ENCODE results near the gene GJE1.
"Not testable (repeated sequence)": the region's sequence is repeated elsewhere in the genome, so short reads cannot be mapped to it uniquely, and the experiment has no call there.

Gene GJE1

DNA sequence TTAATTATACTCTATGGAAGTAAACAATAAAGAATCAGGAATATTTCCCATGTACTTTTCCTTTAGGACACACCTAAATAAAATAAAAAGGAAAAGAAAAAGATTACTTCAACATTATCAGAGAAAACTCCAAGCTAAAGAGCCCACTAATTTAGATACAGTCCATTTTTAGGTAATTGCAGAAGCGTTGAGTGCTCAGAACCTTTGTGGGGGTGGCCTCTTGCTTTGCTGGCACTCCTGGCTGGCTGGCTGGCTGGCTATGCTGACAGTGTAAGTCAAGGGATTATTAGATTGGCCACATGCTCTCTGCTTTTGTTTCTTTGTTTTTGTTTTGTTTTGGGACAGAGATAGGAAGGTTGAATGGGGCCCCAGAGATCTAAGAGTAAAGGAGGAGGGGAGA is at the start of gene GJE1:
TSS of gene GJE1 (plus strand) at position 301 of the 400 bp plus-strand sequence. CDS start 234 bp downstream, outside the sequence.
- DNase-seq (ENCODE audit: low read depth) = no peak

- no peak for DNase-seq (ENCODE audit: low read depth)
Measured at GRCh38 chr6:142087950-142088857, 44.5 kb upstream of the GJE1 start.

GRCh38 chr6:142088858-142089216 is 43.9 kb upstream of the GJE1 start:
- DNase-seq (ENCODE audit: low read depth) = no peak

DNA sequence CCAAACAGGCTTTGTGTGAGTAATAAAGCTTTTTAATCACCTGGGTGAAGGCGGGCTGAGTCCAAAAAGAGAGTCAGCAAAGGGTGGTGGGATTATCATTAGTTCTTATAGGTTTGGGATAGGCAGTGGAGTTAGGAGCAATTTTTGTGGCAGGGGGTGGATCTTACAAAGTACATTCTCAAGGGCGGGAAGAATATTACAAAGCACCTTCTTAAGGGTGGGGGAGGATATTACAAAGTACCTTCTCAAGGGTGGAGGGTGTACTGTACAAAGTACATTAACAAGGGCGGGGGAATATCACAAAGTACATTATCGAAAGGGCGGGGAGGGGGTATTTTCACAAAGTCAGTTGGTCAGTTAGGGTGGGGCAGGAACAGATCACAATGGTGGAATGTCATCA is 27.9 kb upstream of the GJE1 start:
- not testable (repeated sequence) for DNase-seq (ENCODE audit: low read depth)

GRCh38 chr6:142110820-142111219 is 21.9 kb upstream of the GJE1 start:
- not testable (repeated sequence) for DNase-seq (ENCODE audit: low read depth)

DNA sequence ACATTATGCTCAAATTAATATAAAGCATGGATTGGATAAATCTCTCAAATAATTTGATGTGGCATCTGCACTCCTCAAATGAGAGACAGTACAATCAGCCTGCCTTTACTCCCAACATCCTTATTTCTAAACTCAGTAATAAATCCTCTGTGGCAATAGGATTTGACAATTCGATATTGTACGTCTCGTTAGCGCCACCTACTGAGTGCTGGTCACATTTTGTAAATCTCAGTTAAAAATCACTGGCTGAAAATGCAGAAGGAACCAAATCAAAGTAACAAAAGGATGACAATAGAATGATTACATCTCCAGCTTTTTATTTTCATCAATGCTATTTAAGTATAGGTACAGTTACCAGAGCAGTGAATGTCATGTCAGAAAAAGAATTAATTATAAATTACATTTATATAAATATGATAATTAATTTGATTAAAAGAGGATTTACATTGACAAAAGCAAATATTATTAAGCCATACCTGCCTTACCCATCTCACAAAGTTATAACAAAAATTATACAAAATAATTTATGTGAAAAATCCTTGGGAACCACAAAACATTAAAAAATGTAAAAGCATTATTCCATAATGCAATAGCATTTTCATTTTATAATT is 20.2 kb upstream of the GJE1 start:
- DNase-seq (ENCODE audit: low read depth) = peak; percentile 42

DNA sequence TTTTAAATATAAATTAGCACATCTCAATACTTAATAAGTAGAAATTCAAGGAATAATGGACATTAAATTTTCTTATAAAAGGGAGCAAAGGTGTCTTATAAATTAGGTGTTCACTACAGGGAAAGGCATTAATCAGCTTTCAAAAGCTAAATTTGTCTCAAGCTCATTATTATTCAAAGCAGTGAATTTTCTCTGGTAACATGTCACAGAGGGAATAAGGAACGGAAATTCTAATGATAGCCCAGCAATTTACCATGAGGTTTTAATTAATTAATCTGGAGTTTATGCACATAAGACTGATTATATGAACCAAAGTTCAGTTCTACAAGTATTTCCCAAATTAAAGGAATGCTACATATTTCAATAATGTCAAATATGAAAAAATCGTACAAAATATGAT is 15.4 kb upstream of the GJE1 start:
- DNase-seq (ENCODE audit: low read depth) = no peak

DNA sequence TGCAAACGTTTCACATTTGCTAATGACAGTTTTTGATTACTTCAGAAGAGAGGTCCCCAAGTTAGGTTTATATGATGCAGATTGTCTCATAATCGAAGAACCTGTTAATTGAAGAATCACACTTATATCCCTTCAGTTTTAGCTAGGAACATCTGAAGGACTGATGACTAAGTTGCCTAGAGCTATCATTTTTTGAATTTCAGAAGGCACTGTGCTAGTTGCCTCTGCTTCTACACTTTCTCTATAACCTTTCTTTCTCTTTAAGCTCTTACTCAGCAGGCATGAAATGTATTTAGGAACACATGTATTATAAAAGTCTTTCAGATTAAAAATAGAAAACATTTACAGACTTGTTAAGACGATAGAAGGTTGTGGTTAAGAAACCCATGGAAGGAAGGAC is 14.4 kb upstream of the GJE1 start:
- no peak for DNase-seq (ENCODE audit: low read depth)

DNA sequence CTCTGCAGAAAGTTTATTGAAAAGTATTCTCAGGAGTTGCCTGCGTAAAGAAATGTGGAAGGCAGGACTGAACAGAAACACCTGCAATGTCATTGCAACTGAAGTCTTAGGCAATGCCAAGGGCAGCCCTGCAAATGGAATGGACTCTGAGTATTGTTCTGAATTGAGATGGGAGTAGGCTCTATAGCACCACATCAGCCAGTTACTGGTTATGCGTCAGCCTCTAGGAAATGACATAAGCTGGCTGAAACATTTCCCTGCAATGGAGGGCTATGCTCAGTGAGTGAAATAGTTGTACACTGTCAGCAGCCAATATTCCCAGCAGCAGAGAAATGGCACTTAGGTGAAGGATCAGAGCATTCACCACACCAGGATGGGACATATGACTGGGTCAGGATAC is 13.8 kb upstream of the GJE1 start:
- no peak for DNase-seq (ENCODE audit: low read depth)

GRCh38 chr6:142121342-142121741 is 11.4 kb upstream of the GJE1 start:
- no peak for DNase-seq (ENCODE audit: low read depth)

- DNase-seq (ENCODE audit: low read depth) = no peak
Measured at GRCh38 chr6:142130814-142131213, 1.9 kb upstream of the GJE1 start.

DNA sequence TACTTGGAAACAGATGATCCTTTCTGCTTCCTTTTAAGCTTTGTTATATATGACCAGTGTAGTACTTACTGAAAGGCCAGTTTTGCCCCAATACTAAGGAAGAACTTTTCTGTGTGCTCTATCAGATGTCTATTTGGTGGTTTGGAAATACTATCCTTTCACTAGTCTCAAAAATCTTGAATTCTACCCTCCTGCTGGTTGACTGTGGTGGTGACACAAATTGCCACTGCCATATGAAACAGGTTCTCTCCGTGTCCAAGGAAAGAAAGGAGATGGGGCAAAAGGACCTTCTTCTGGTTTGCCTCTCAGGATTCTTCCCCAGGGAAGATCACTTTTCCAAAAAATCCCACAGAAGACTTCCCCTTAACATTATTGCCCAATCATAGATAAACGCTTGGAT is 6.2 kb downstream of the GJE1 start:
- no peak for DNase-seq (ENCODE audit: low read depth)

DNA sequence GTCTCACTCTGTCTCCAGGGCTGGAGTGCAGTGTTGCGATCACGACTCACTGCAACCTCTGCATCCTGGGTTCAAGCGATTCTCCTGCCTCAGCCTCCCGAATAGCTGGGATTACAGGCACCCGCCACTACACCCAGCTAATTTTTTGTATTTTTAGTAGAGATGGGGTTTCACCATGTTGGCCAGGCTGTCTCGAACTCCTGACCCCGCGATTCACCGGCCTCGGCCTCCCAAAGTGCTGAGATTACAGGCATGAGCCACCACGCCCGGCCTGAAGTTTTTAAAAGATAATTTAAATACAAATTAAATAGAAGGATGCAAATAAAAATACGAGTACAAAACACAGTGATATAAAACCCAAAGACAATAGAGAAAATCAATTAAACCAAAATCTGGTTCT is 8.8 kb downstream of the GJE1 start:
- not testable (repeated sequence) for DNase-seq (ENCODE audit: low read depth)

DNA sequence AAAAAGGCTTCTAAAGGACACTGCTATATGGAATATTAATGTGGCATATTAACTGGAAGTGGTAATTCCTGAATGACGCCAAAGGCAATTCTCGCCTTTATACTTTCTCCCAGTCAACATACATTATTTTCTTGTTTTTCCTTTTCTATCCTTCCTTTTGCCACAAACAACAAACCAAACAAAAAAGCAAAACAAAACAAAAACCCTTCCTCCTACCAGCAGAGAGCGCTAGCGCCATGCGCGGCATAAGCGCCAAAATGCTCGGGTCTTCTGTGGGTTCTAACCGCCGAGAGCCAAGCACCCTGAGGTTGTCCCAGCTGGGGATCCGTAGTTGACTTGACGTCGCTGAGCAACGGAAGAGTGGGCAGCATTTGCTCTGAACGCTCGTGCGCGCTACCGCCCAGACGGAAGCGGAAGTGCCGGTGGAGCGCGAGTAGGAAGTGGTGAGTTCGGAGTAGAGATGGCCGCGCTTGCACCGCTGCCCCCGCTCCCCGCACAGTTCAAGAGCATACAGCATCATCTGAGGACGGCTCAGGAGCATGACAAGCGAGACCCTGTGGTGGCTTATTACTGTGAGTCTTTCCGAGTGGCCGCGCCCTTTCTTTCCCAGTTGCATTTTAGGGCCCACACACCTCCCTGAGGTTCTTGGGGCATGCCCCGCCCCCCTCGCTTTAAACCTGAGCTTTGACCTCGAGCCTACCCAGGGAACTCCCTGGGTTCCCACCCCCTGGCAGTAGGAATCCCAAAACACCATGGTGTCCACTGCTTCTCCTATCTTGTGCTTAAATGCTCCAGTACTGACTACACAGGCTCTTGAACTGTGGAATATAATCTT is 14.3 kb downstream of the GJE1 start, which contains the start of the genes NMBR and VTA1:
TSS of gene NMBR (minus strand) at position 295 of the 835 bp plus-strand sequence. CDS start 58,464 bp downstream, outside the sequence.
TSS of gene VTA1 (plus strand) at position 436 of the 835 bp plus-strand sequence. CDS start at position 461, 25 bp downstream.
- DNase-seq (ENCODE audit: low read depth) = peak; percentile 95

GRCh38 chr6:142152746-142153145 is 20.0 kb downstream of the GJE1 start:
- peak; percentile 70 for DNase-seq (ENCODE audit: low read depth)

DNA sequence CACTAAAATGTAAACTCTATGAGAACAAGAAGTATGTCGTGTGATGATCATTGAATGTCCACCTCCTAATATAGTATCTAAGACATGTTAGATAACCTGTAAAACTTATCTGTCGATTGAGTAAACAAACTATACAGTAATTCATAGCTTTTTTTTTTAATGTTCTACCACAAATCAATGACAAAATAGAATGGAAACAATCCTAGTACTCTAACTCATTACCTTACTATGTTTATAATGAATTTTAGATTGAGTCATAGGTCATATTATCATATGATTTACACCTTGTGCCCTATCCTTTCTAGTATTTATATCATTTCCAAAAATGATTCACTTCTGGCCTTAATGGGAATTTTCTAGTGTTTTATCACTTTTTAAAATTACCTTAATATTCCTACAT is 20.5 kb downstream of the GJE1 start:
- DNase-seq (ENCODE audit: low read depth) = no peak

- no peak for DNase-seq (ENCODE audit: low read depth)
Measured at GRCh38 chr6:142154336-142154735, 21.6 kb downstream of the GJE1 start.

GRCh38 chr6:142155091-142155490 is 22.4 kb downstream of the GJE1 start:
- no peak for DNase-seq (ENCODE audit: low read depth)

- DNase-seq (ENCODE audit: low read depth) = no peak
Measured at GRCh38 chr6:142155895-142156757, 23.4 kb downstream of the GJE1 start.

GRCh38 chr6:142156758-142157068 is 24.0 kb downstream of the GJE1 start:
- not testable (repeated sequence) for DNase-seq (ENCODE audit: low read depth)

GRCh38 chr6:142162780-142163179 is 30.1 kb downstream of the GJE1 start:
- no peak for DNase-seq (ENCODE audit: low read depth)

- no peak for DNase-seq (ENCODE audit: low read depth)
Measured at GRCh38 chr6:142165227-142165626, 32.5 kb downstream of the GJE1 start.
